OCI-LY3 (cell line): ENCODE data around the gene FAM219A.

Experiments
- CTCF ChIP-seq: fragments of 200-600, 300-600 bp; sonication (generic); IDR thresholded peaks from 2 replicates; pipeline ENCODE4 v1.5.1; 2014; ENCODE audit warnings: antibody characterized with exemption, low read length, low read depth
- EZH2phosphoT487 ChIP-seq: fragments of 200-600 bp; shearing (Covaris generic); IDR thresholded peaks from 2 replicates; pipeline ENCODE4 v1.6.1; 2018; ENCODE audit warnings: antibody characterized with exemption, mixed run types, low read depth

GRCh38 chr9:34370335-34370969, 87.9 kb downstream of the FAM219A start:
- TF ChIP-seq CTCF (no peak), EZH2phosphoT487 (no peak)
